ENCODE results near the gene POU6F2.
"Not testable (repeated sequence)": the region's sequence is repeated elsewhere in the genome, so short reads cannot be mapped to it uniquely, and the experiment has no call there.

POU6F2 gene

DNA sequence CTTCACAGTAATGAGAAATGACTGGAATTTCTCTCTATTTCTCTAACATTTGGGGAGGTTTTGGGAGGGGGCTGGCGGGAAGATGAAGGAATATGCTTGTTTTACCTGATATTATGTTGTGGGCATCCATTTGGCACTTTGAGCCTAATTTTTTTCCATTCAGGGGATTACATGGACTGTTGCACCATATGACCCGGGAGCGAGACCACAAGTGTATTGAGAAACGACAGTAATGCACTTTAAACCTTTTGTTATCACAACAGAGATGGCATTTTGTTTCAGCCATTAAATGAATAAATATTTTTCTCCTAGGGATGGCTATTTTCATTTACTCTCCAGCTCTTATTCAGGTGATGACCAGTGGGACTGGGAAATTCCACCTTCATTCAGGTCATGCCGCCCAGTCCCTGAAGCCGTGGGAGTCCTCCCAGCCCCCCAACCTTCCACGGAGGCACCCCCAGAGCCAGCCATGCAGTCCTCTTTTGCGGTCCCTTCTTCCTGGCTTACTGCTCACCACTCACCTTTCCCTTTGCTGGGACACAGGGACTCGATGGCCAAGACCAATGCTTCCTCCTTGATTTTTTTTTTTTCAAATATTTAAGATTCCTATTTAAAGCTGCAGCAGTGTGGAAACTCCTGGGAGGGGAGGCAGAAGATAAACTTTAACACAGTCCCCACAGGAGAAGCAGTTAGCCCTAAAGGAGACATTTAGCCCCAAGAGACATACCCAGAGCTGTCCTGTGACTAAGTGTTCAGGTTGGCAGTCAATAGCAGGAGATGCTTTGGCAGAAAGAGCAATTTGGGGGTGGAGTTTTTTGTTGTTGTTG lies 397.6 kb downstream of the POU6F2 start:
- Histone ChIP-seq H3K9me3 (ENCODE audit: control insufficient read depth, insufficient read depth, low read depth, low read length) (no peaks in the 10 kb centered on the region), H3K27ac (ENCODE audit: extremely low read depth, low read depth, low read length) (no peak overlapping the region), H3K36me3 (ENCODE audit: control insufficient read depth in 2 of 2, insufficient read depth in 1 of 2, low read length in 2 of 2) (no peaks in the 10 kb centered on the region), H3K4me3 (ENCODE audit: low read depth, low read length) (no peak overlapping the region), H3K4me1 (ENCODE audit: control insufficient read depth, insufficient read depth, low read length) (no peaks in the 10 kb centered on the region)
- ChIA-PET POLR2A (interaction anchor here (0.6 kb wide), 1 partner anchor 262 kb away, joined by 3 read pairs; no protein-coding TSS in a partner anchor), CTCF (interaction anchor here (0.6 to 1.7 kb wide), 2 partner anchors 11 to 756 kb away, joined by 3 read pairs; no protein-coding TSS in a partner anchor)
- TF ChIP-seq ZNF664 (tag by site-specific recombination; IDR thresholded peaks at IDR 0.05) (no peak), ZNF555 (tag by site-specific recombination; conservative IDR thresholded peaks at IDR 0.05) (no peak), ZNF623 (tag by site-specific recombination; IDR thresholded peaks at IDR 0.05) (no peak), ZNF202 (tag by site-specific recombination; IDR thresholded peaks at IDR 0.05; ENCODE audit: borderline replicate concordance) (no peak), SALL2 (tag by site-specific recombination; IDR thresholded peaks at IDR 0.05; ENCODE audit: borderline replicate concordance) (no peak), OSR2 (tag by site-specific recombination; IDR thresholded peaks at IDR 0.05) (no peak), ZNF391 (tag by site-specific recombination; IDR thresholded peaks at IDR 0.05; ENCODE audit: borderline replicate concordance, low read depth) (no peak), ZNF433 (tag by site-specific recombination; IDR thresholded peaks at IDR 0.05; ENCODE audit: low read depth) (no peak), ZNF777 (tag by site-specific recombination; IDR thresholded peaks at IDR 0.05; ENCODE audit: borderline replicate concordance) (no peak), ZNF16 (tag by site-specific recombination; IDR thresholded peaks at IDR 0.05; ENCODE audit: low read depth) (no peak), ZNF114 (tag by site-specific recombination; IDR thresholded peaks at IDR 0.05) (no peak), ZNF423 (tag by site-specific recombination; IDR thresholded peaks at IDR 0.05) (no peak)
- TF ChIP-seq, protein P1, sequence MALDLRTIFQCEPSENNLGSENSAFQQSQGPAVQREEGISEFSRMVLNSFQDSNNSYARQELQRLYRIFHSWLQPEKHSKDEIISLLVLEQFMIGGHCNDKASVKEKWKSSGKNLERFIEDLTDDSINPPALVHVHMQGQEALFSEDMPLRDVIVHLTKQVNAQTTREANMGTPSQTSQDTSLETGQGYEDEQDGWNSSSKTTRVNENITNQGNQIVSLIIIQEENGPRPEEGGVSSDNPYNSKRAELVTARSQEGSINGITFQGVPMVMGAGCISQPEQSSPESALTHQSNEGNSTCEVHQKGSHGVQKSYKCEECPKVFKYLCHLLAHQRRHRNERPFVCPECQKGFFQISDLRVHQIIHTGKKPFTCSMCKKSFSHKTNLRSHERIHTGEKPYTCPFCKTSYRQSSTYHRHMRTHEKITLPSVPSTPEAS (tag by site-specific recombination; IDR thresholded peaks at IDR 0.05) = no peak
- TF ChIP-seq, protein P2, sequence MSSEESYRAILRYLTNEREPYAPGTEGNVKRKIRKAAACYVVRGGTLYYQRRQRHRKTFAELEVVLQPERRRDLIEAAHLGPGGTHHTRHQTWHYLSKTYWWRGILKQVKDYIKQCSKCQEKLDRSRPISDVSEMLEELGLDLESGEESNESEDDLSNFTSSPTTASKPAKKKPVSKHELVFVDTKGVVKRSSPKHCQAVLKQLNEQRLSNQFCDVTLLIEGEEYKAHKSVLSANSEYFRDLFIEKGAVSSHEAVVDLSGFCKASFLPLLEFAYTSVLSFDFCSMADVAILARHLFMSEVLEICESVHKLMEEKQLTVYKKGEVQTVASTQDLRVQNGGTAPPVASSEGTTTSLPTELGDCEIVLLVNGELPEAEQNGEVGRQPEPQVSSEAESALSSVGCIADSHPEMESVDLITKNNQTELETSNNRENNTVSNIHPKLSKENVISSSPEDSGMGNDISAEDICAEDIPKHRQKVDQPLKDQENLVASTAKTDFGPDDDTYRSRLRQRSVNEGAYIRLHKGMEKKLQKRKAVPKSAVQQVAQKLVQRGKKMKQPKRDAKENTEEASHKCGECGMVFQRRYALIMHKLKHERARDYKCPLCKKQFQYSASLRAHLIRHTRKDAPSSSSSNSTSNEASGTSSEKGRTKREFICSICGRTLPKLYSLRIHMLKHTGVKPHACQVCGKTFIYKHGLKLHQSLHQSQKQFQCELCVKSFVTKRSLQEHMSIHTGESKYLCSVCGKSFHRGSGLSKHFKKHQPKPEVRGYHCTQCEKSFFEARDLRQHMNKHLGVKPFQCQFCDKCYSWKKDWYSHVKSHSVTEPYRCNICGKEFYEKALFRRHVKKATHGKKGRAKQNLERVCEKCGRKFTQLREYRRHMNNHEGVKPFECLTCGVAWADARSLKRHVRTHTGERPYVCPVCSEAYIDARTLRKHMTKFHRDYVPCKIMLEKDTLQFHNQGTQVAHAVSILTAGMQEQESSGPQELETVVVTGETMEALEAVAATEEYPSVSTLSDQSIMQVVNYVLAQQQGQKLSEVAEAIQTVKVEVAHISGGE (tag by site-specific recombination; conservative IDR thresholded peaks at IDR 0.05; ENCODE audit: low read depth) = no peak
- TF ChIP-seq, protein P3, sequence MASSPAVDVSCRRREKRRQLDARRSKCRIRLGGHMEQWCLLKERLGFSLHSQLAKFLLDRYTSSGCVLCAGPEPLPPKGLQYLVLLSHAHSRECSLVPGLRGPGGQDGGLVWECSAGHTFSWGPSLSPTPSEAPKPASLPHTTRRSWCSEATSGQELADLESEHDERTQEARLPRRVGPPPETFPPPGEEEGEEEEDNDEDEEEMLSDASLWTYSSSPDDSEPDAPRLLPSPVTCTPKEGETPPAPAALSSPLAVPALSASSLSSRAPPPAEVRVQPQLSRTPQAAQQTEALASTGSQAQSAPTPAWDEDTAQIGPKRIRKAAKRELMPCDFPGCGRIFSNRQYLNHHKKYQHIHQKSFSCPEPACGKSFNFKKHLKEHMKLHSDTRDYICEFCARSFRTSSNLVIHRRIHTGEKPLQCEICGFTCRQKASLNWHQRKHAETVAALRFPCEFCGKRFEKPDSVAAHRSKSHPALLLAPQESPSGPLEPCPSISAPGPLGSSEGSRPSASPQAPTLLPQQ (tag by site-specific recombination; IDR thresholded peaks at IDR 0.05) = no peak
- TF ChIP-seq, protein P4, sequence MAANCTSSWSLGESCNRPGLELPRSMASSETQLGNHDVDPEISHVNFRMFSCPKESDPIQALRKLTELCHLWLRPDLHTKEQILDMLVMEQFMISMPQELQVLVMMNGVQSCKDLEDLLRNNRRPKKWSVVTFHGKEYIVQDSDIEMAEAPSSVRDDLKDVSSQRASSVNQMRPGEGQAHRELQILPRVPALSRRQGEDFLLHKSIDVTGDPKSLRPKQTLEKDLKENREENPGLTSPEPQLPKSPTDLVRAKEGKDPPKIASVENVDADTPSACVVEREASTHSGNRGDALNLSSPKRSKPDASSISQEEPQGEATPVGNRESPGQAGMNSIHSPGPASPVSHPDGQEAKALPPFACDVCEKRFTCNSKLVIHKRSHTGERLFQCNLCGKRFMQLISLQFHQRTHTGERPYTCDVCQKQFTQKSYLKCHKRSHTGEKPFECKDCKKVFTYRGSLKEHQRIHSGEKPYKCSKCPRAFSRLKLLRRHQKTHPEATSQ (tag by site-specific recombination; IDR thresholded peaks at IDR 0.05) = no peak

DNA sequence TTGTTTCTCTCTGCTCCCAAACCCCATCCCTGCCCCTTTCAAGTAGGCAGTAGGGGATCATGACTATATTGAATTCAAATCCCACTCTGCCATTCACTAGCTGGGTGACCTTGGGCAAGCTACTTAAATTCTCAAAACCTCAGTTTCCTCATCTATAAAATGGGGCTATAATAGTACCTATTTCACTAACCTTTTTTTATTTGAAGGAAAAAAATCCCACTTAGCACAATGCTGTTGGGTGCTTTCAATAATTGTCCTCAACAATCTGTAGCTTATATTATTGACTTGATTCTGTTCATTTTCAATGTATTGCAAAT lies 398.1 kb downstream of the POU6F2 start:
- Histone ChIP-seq H3K36me3 (ENCODE audit: control insufficient read depth in 2 of 2, insufficient read depth in 1 of 2, low read length in 2 of 2) (no peaks in the 10 kb centered on the region), H3K27ac (ENCODE audit: extremely low read depth, low read depth, low read length) (no peak overlapping the region), H3K4me3 (ENCODE audit: low read depth, low read length) (no peak overlapping the region), H3K9me3 (ENCODE audit: control insufficient read depth, insufficient read depth, low read depth, low read length) (no peaks in the 10 kb centered on the region), H3K4me1 (ENCODE audit: control insufficient read depth, insufficient read depth, low read length) (no peaks in the 10 kb centered on the region)
- ChIA-PET POLR2A (interaction anchor here (0.6 kb wide), 1 partner anchor 261 kb away, joined by 3 read pairs; no protein-coding TSS in a partner anchor), CTCF (interaction anchor here (0.6 to 1.7 kb wide), 2 partner anchors 11 to 756 kb away, joined by 3 read pairs; no protein-coding TSS in a partner anchor)
- TF ChIP-seq ZBTB1 (tag by site-specific recombination; IDR thresholded peaks at IDR 0.05) (no peak), ZNF146 (tag by site-specific recombination; IDR thresholded peaks at IDR 0.05) (no peak), ZNF660 (tag by site-specific recombination; IDR thresholded peaks at IDR 0.05) (no peak), ZNF112 (tag by site-specific recombination; IDR thresholded peaks at IDR 0.05) (no peak), ZNF2 (tag by site-specific recombination; IDR thresholded peaks at IDR 0.05) (no peak)

DNA sequence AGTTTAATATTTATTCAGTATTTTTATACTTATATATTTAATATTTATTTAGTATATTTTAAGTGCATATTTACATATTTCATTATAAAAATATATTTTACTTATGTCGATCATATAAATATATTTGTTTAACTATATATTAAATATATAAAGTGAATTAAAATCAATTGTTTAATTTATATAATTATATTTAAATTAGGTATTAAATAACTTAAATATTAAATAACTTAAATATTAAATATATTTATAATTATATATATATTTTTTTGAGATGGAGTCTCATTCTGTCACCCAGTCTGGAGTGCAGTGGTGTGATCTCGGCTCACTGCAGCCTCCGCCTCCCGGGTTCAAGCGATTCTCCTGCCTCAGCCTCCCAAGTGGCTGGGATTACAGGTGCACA lies 399.2 kb downstream of the POU6F2 start:
- H3K4me1 ChIP-seq (ENCODE audit: control insufficient read depth, insufficient read depth, low read length); H3K36me3 ChIP-seq (ENCODE audit: control insufficient read depth in 2 of 2, insufficient read depth in 1 of 2, low read length in 2 of 2); H3K4me3 ChIP-seq (ENCODE audit: low read depth, low read length); POLR2A ChIA-PET; H3K9me3 ChIP-seq (ENCODE audit: control insufficient read depth, insufficient read depth, low read depth, low read length); H3K27ac ChIP-seq (ENCODE audit: extremely low read depth, low read depth, low read length): not testable (repeated sequence)
- CTCF ChIA-PET = interaction anchor here (1.0 kb wide), 1 partner anchor 143 kb away, joined by 4 read pairs; no protein-coding TSS in a partner anchor

All from HEK293 (cell line).